ENCODE data around the gene TRMT2B.
"Not testable (repeated sequence)": the region's sequence is repeated elsewhere in the genome, so short reads cannot be mapped to it uniquely, and the experiment has no call there.

The TRMT2B gene

GRCh38 chrX:100999451-100999850 is 52.5 kb downstream of the TRMT2B start:
- DNase-seq (ENCODE audit: low spot score): no peak

DNA sequence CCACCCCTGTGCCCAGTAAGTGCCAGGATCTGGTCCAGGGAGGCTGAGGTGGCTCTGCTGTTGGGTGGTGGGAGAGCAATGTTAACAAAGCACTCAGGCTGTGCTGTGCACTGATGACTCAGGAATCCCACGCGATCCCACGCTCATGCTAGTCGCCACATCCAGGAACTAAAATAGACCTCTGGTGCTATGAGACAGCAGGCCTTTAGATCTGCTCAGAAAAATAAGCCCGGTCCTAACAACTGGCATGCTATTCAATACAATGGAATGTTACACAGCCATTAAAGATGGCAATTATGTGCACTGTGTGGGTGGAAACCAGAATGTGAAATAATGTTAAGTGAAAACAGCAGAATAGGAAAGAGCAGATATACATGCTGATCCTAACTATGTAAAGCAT is 56.4 kb downstream of the TRMT2B start:
- DNase-seq (ENCODE audit: low spot score): no peak

- no peak for DNase-seq (ENCODE audit: low spot score)
Measured at GRCh38 chrX:100994352-100995281, 57.3 kb downstream of the TRMT2B start.

DNA sequence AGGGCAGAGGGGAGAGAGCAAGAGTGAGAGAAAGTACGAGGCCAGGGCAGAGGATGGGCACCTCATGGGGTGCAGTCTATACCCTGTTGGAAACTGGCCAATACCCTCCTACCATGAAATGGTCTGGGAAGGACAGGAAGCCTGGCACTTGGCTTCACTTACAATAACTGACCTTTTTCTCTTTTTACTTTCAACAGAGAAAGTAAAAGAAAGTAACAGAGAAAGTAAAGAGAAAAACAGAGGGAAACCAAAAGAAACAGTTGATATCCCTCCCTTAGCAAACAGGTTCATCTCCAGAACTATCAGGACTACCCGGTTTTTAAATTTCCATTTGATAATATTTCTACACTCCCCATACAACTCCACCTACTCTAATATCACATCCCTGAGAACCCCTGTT is 61.8 kb downstream of the TRMT2B start:
- no peak for DNase-seq (ENCODE audit: low spot score)

DNA sequence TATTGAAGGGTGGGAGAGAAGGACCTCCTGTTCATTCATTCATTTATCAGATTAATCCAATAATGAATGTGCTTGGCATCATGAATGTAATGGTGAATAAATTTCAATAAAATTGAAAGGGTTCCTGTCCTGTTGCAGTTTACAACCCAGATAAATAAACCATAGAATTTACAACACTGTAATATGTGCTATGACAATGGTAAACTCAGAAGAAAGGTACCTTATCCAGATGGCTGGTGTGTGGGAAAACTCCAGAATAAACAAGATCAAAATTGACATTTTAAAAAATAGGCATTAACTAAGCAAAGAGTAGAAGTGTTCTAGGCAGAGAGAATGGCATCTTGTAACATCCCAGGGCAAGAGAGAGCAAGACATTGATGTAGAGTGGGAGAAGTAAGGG is 67.1 kb downstream of the TRMT2B start:
- no peak for DNase-seq (ENCODE audit: low spot score)

DNA sequence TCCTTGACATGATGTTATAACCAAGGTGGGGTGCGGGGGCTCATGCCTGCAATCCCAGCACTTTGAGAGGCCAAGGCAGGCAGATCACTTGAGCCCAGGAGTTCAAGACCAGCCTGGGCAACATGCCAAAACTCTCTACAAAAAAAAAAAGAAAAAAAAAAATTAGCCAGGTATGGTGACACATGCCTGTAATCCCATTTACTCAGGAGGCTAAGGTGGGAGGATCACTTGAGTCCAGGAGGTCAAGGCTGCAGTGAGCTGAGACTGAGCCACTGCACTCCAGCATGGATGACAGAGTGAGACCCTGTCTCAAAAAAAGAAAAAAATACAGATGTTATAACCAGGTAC is 70.4 kb downstream of the TRMT2B start:
- not testable (repeated sequence) for DNase-seq (ENCODE audit: low spot score)

DNA sequence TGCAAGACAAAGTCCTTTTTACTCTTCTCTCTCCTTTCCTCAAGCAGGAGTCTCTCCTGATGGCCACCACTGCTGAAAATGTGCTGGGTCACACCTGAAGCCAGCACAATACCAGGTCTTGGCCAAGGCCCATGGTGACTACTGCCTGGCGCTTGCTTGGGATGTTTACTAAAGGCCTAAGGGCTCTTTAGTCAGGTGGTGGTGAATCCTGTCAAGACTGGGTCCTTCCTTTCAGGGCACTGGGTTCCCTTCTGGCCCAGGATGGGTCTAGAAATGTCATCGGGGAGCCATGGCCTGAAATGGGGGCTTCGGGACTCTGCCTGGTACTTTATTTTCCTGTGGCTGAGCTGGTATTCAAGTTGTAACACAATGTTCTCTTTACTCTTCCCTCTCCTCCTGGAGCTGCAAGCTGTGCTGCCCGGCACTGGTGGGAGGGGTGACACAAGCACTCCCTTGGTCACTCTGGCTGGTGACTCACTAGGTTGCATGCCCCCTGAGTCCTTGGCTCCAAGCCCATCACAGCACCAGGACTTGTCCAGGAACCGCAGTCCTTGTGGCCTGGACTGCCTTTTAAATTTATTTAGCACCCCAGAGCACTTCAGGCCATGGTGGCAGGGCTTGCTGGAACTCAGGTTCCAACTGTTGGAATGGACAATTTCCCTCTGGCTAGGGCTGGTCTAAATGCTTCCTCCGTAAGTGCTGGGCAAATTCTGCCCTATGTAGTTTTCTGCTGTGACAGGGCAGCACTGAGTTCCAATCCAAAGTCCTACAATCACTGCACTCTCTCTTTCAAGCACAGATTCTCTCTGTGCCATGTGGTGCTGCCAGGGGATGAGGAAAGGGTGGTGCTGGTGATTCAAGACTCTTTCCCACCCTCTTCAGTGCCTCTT is 71.1 kb downstream of the TRMT2B start:
- DNase-seq (ENCODE audit: low spot score): no peak

GRCh38 chrX:100979881-100980607 is 71.9 kb downstream of the TRMT2B start:
- DNase-seq (ENCODE audit: low spot score): no peak

DNA sequence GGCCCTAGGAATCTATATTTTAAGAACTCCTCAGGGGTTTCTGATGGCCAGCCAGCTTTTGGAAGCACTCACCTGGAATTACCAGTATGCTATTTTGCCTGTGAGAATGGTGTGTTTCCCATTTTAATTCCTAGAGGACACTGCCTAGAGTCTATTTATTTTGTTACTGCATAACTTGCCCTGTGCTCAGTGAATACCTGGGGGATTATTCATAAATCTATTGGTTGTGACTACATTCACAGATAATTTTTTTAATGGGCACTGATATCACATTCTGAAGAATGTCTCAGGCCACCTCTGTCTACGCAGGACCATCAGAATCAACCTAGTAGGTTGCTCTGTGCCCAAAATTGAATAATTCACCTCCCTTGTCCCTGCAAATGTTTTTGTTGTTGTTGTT is 75.7 kb downstream of the TRMT2B start:
- DNase-seq (ENCODE audit: low spot score): no peak

DNA sequence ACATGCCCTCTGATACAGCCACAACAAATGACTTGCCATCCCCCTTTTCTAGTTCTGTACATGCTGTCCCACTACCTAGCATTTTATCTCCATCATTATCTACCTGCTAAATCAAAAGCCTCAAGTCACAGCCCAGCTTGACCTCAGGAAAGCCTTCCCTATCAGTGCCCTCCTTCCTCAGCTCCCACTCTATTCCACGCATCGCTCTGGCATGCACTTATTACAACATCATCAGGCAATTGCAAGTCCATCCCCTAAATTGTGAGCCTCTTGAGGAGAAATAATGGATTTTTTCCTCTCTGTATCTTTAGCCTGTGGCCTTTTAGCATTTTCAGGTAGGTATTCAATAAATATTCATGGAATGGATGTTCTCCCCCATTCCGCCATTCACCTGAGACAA is 76.7 kb downstream of the TRMT2B start:
- DNase-seq (ENCODE audit: low spot score): no peak

DNA sequence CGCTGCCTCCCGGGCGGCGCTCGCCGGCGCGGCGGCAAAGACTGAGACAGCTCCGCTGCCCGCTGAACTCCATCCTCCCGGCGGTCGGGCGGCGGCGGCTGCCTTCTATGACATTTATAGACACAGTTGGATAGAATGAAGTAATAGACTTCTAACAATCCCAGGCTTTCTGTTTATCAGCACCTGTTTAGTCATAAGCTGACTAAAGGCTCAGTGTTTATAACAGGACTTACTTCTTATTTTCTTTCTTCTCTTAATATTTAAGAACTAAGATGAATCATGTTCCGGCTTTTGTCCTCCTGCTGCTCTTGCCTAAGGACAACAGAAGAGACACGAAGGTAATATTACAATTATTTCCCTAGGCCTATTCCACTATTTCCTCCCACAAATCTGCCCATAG is 78.5 kb downstream of the TRMT2B start:
- no peak for DNase-seq (ENCODE audit: low spot score)

- no peak for DNase-seq (ENCODE audit: low spot score)
Measured at GRCh38 chrX:100969936-100970335, 82.0 kb downstream of the TRMT2B start.

DNA sequence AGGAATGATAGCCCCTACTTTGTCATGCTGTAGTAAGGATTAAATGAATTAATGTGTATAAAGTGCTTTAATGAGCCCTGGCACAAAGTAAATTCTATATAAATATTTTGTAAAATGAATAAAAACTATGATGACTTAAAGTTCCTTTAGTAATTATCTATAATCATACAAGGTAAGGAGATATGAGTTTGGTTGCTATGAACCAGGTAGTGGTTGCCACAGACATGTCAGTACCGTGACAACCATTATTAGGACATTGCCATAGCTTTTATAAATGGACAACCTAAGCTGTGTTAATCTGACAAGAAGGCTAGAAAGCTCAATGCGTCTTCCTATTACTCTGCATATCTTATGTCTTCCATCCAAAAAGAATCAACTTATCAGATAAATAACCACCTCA is 82.5 kb downstream of the TRMT2B start, which contains the start of gene ARL13A:
TSS of gene ARL13A (plus strand) at position 301 of the 400 bp plus-strand sequence. CDS start 3,982 bp downstream, outside the sequence.
- no peak for DNase-seq (ENCODE audit: low spot score)

DNA sequence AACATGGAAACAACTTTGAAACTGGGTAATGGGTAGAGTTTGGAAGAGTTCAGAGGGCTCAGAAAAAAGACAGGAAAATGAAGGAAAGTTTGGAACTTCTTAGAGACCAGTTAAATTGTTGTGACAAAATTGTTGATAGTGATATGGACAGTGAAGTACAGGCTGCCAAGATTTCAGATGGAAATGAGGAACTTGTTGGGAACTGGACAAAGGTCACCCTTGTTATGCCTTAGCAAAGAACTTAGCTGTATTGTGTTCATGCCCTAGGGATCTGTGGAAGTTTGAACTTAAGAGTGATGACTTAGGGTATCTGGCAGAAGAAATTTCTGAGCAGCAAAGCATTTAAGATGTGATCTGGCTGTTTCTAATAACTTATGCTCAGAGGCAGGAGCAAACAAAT is 87.5 kb downstream of the TRMT2B start:
- no peak for DNase-seq (ENCODE audit: low spot score)

GRCh38 chrX:100962811-100963210 is 89.1 kb downstream of the TRMT2B start:
- DNase-seq (ENCODE audit: low spot score): no peak

All from CD4-positive, alpha-beta T cell treated with Interleukin-2 at 100 ng/mL for 4 hours (primary cell).